22Rv1 (cell line): Measurements from ENCODE around the gene JARID2.

Source experiments
- ZFX ChIP-seq: fragments of 450-650 bp; IDR thresholded peaks from 2 replicates; pipeline ENCODE4 v1.6.1; 2017; ENCODE audit warnings: antibody characterized with exemption, borderline replicate concordance
- TF ChIP-seq, protein P1 (sequence below): fragments of 450-650 bp; IDR thresholded peaks from 2 replicates; pipeline ENCODE4 v1.5.1; 2017; ENCODE audit warnings: mild to moderate bottlenecking

DNA sequence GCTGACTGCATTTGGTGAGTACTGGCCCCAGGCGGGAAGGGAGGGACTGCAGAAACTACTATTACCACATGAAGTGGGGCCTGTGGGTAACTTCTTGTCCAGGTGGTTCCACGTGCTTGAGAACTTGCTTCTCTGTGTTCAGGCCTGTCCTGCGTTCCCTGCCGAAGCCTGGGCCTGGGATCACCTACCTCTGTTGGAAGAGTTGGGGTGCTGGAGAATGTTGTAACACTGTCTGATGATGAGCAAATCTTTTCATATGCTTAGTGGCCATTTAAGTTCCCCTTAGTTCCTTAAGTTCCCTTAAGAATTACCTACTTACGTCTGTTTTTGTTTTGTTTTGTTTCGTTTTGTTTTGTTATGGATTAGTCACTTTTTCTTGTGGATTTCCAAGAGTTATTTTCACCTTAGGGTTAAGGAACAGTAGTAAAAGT is 262.6 kb downstream of the JARID2 start:
- TF ChIP-seq, protein P1, sequence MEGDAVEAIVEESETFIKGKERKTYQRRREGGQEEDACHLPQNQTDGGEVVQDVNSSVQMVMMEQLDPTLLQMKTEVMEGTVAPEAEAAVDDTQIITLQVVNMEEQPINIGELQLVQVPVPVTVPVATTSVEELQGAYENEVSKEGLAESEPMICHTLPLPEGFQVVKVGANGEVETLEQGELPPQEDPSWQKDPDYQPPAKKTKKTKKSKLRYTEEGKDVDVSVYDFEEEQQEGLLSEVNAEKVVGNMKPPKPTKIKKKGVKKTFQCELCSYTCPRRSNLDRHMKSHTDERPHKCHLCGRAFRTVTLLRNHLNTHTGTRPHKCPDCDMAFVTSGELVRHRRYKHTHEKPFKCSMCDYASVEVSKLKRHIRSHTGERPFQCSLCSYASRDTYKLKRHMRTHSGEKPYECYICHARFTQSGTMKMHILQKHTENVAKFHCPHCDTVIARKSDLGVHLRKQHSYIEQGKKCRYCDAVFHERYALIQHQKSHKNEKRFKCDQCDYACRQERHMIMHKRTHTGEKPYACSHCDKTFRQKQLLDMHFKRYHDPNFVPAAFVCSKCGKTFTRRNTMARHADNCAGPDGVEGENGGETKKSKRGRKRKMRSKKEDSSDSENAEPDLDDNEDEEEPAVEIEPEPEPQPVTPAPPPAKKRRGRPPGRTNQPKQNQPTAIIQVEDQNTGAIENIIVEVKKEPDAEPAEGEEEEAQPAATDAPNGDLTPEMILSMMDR, result no peak
- no peak for TF ChIP-seq ZFX
